Stimulated activated CD8-positive, alpha-beta memory T cell treated with anti-CD3 and anti-CD28 coated beads, Interleukin-4, amount 100 ng/mL, for 48 hours (primary cell): ENCODE results near the gene SELENOT.

Experiments used
- DNase-seq: peaks from one replicate; pipeline ENCODE4 v3.0.0-alpha.2; 2020

Gene SELENOT

GRCh38 chr3:150673966-150674365 lies 70.8 kb downstream of the SELENOT start:
- no peak for DNase-seq

DNA sequence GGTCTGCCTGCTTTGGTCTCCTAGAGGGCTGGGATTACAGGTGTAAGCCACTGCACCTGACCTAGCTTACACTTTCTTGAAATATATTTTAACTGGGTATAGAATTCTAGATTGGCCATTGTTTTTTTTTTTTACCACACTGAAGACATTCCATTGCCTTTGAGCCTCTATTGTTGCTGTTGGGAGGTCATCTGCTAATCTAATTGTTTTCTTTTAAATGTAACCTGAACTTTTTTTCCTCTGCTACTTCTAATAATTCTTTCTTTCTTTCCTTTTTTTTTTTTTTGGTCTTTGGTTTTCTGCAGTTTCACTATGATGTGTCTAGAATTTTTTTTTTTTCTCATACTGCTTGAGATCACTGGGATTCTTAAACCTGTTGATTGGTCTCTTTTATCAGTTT lies 72.5 kb downstream of the SELENOT start:
- DNase-seq: no peak
